Hepatic stellate cell (primary cell): ENCODE measurements around the gene ZNF681.
A peak's percentile ranks its signal among the peaks of the same experiment; 100 is the strongest.
"Not testable (repeated sequence)": the region's sequence is repeated elsewhere in the genome, so short reads cannot be mapped to it uniquely, and the experiment has no call there.

Experiments used
- DNase-seq: peaks from one replicate; pipeline ENCODE4 v3.0.0; 2011; ENCODE audit warnings: low spot score

ZNF681 gene

DNA sequence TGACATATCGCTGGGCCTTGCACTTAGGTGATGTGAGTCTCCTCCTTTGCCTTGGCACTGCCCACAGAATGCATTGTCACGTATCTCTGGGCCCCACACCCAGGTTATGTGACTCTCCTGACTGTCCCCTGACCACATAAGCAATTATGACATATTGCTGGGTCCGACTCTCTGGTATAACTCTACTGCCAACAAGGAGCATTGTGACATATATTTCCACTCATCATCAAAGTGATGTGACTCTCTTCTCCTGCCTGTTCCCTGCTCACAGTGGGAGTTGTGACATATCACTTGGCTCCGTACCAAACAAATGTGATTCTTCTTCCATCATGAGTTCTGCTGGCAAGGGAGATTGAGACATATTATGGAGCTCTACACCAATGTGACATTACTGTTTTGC, 15.4 kb upstream of the ZNF681 start:
- DNase-seq: no peak

DNA sequence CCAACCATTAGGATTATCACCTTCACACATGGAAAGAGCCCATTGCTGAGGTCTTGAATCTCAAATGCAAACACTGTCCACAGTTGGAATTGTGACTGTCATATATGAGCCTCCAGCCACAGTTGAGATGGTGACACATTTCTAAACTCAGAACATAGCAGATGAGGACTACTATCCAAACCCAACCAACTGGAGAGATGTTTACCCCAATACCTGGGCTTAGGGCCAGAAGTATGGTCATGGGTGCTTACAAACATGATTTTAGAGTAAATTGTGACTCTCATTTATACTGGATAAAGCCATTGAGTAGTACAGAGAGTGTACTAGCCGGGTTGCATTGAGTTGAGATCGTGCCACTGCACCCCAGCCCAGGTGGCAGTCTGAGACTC, 14.0 kb upstream of the ZNF681 start:
- no peak for DNase-seq

DNA sequence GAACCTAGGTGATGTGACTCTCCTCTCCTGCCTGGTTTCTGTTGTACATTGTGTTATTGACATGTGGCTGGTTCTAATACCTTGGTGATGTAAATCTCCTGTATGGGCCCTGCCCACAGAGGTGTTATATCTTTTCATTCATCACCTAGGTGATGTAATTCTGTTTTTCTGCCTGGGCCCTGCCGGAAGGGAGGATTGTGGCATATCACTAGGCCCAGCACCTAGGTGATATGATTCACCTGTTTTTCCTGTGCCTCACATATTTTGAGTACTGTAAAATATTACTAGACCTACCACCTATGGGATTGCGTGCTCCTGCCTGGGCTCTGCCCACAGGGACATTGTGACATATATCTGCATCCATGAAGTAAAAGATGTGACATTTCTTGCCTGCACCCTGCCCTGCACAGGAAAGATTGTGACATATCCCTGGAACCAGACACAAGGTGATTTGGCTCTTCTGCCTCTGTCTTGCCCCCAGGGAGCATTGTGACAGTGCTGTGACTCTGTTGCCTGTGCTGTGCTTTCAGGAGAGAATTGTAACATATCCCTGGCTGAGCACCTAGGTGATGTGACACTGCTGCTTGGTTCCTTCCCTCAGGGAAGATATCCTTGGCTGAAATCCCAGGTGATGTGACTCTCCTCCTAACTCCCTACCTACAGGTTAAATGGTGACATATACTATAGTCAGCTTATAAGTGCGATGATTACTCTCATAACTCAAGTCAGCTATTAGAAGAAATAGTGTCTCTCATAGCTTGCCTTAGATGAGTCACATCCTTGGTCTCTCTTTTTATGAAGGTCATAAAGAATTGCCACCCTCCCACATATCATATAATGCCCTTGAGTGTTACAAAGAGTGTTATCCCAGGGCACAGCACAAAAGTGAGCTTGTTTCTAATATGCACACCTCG, 13.3 kb upstream of the ZNF681 start:
- DNase-seq: no peak

DNA sequence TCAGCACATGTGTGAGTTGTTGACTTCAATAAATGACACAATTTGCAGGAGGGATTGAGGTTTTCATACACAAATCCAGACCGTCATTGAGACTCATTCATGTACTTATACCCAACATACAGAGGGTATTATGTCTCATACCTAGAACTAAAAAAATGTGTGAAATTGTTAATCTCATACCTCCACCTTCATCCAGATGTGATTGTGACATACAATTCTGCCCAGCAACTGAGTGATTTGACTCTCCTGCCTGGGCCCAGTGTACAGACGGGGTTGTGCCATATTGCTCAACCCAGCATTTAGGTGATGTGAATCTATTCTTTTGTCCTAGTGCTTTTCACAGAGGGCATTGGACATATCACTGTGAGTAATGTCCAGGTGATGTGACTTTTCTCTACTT, 12.6 kb upstream of the ZNF681 start:
- DNase-seq: no peak

DNA sequence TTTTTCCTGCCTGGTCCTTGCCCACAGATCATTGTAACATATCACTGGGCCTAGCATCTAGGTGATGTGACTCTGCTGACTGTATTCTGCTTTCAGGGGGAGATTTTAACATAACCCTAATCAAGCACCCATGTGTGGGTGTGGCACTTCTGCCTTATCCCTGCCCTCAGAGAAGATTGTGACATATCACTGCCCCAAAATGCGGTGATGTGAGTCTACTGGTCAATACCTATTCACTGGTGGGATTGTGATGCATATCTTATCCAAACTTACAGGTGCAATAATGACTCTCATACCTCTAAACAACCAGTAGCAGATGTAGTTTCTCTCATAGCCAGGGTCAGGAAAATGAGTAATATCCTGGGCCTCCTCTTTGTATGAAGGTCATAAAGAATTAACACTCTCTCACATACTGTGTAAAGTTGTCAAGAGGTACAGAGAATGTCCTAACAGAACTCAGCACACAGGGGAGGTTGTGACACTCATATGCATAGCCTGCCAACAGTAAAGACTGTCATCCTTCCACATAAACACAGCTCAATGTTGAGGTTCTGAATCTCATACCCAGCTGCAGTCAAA, 12.1 kb upstream of the ZNF681 start:
- no peak for DNase-seq

DNA sequence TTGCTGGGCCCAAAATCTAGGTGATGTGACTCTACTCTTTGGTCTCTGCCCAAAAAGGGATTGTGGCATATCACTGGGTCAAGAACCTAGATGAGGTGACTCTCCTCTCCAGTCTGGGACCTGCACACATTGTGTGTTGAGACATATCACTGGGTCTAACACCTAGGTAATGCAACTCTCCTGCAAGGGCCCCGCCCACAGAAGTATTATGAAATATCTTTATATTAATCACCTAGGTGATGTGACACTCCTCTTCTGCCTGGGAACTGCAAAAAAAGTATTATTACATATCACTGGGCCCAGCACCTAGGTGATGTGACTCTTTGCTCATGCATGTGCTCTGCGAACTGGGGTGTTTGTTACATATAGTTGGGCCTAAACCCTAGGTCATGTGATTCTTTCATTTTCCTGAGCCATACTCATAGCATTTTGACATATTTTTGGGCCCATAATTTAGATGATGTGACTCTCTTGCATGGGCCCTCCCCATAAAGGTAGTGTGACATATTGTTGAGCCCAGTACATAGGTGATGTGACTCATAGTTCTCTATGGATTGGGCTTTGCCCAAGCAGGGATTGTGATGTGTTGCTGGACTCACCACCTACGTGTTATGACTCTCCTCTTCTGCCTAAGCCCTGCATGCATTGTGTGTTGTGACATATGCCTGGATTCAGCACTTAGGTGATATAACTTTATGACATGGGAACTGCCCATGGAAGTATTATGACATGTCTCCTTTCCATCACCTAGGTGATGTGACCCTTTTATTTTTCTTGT, 11.2 kb upstream of the ZNF681 start:
- DNase-seq: no peak

DNA sequence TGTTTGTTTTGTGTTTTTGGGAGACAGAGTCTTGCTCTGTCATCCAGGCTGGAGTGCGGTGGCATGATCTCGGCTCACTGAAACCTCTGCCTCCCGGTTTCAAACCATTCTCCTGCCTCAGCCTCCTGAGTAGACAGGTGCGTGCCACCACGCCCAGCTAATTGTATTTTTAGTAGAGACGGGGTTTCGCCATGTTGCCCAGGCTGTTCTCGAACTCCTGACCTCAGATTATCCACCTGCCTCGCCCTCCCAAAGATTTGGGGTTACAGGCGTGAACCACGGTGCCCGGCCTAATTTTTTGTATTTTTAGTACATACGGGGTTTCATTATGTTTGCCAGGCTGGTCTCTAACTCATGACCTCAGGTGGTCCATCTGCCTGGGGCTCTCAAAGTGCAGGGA, 8.3 kb upstream of the ZNF681 start:
- DNase-seq: no peak

DNA sequence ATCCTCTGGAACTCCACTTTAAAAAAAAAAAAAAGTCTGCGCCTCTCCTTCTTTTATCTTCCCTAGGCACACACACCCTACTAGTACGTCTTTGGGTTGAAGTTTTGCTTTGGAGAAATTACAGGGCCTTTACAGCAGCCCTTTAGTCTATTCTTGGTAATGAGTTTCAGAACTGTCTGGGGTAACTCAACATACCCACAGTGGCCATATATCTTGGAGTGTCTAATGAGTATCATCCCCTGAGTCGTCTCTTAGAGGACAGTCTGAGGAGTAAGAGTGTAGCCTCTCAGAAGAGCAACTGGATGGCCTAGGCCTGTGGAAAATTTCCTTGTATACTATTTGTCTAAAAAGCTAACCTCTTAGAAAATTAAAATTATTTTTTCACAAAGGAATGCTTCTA, 6.1 kb upstream of the ZNF681 start:
- DNase-seq: no peak

DNA sequence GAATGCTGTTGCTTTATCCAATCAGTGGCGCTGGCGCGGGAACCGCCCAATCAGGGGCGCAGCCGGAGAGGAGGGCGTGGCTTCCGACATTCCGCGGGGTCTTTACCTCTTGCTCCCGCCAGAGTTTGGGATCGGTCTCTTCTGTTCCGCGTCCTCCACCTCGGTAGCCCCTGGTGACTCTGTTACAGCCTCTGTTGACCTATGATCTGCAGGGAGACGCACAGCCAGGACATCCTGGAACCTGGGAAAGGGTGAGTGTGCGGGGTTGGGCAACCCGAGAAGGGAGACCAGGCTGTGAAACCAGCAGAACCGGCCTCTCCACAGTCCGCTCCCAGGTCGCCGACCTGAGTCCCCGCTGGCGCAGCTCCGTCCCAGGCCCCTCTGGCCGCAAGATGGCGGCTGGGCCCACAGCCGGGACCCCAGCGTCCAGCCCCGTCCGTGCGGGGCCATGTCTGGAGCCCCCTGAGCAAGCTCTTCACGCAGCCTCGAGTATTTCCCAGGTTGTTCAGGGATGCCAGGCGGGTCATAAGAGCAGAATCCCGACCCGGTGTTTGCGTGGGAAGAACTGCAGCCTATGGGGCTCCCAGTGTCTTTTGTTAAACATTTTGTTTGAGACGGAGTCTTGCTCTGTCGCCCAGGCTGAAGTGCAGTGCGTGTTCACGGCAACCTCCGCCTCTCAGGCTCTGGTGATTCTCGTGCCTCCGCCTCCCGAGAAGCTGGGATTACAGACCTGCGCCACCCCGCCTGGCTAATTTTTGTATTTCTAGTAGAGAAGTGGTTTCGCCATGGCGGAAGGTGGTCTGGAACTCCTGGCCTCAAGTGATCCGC, 4.4 kb upstream of the ZNF681 start:
- DNase-seq: peak; percentile 67

DNA sequence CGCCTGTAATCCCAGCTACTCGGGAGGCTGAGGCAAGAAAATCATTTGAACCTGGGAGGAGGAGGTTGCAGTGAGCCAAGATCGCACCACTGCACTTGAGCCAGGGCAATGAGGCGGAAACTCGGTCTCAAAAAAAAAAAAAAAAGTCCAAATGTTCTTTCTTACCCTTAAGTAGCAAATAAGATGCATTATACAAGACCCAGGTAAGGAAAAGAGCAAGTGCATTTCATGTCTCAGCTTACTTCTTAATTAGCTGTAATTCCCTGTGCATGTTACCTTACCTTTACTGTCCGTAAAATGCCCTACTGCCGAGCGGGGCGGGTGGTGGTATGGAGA, 3.8 kb upstream of the ZNF681 start:
- DNase-seq: no peak

DNA sequence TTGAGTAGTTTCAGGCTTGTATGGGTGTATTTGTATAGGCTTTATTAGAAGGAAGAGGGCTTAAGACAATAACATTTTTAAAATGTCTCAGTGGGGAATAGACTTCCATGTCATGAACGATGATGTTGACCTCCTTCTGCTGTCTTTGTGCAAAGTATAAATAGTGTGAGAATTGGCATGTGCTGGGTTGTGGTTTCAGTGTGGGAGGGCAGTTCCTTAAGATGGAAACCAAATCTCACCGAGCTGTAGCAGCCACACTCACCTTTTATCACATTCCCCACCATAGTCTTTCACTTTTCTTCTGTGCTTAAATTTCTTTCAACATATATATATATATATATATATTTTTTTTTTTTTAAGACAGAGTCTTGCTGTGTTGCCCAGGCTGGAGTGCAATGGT, 1.6 kb upstream of the ZNF681 start:
- DNase-seq: not testable (repeated sequence)

DNA sequence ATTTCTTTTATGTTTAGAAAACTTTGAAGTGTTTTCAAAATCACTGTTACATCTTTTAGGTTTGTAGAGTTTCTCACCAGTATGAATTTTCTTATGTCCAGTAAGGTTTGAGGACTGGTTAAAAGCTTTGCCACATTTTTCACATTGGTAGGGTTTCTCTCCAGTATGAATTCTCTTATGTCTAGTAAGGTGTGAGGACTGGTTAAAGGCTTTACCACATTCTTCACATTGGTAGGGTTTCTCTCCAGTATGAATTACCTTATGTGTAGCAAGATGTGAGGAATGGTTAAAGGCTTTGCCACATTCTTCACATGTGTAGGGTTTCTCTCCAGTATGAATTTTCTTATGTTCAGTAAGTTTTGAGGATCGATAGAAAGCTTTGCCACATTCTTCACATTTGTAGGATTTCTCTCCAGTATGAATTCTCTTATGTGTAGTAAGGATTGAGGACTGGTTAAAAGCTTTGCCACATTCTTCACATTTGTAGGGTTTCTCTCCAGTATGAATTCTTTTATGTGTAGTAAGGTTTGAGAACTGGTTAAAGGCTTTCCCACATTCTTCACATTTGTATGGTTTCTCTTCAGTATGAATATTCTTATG, 15.0 kb downstream of the ZNF681 start:
- not testable (repeated sequence) for DNase-seq

DNA sequence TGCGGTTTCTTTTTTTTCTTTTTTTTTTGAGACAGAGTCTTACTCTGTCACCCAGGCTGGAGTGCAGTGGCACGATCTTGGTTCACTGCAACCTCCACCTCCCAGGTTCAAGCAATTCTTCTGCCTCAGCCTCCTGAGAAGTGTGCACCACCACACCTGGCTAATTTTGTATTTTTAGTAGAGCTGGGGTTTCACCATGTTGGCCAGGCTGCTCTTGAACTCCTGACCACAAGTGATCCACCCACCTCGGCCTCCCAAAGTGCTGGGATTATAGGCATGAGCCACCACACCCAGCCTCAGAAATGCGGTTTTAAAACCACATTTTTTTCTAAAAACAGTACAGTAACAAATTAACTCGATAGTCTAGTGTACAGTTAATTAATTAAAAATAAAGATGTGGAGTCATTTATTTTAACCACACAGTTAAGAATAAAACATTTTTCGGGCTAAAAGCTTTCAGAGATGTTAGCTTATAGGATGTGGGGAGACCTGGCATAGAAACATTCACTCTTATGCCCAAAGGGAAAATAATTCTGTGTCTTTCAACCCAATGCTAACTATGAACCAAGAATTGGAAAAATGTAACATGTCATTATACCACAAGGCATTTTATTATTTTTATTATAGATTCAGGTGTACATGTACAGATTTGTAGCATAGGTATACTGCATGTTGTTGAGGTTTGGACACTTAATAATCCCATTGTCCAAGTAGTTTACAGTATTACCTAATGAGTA, 27.8 kb downstream of the ZNF681 start:
- not testable (repeated sequence) for DNase-seq

DNA sequence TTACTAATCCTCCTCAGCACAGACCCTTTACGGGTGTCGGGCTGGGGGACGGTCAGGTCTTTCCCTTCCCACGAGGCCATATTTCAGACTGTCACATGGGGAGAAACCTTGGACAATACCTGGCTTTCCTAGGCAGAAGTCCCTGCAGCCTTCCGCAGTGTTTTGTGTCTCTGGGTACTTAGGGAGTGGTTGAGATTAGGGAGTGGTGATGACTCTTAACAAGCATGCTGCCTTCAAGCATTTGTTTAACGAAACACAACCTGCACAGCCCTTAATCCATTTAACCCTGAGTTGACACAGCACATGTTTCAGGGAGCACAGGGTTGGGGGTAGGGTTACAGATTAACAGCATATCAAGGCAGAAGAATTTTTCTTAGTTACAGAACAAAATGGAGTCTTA, 34.5 kb downstream of the ZNF681 start:
- DNase-seq: not testable (repeated sequence)

DNA sequence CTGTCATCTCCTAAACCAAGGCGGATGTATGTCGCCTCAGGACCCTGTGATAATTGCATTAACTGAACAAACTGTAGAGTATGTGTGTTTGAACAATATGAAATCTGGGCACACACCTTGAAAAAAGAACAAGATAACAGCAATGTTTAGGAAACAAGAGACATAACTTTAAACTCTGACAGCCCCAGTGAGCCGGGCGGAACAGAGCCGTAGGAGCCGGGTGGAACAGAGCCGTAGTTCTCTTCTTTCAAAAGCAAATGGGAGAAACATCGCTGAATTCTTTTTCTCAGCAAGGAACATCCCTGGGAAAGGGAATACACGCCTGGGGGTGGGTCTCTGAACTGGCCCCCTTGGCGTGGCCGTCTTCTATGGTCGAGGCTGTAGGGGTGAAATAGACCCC, 39.9 kb downstream of the ZNF681 start:
- no peak for DNase-seq

DNA sequence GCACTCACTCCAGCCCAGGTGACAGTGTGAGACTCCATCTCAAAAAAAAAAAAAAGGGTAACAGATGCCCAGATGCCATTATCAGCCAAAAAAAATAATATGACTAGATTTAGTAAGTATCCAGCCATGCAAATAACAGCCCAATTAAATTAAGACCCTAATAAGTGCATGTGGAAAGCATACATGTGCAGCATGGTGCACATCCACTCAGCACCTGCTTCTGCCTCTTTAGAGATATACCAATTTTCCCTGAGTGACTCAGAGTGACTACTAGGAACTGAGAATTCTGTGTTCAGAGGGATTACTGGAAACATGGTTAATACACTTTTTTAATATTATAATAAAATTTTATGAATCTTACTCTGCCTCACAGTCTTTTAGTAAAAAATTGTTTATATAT, 41.9 kb downstream of the ZNF681 start:
- DNase-seq: no peak

DNA sequence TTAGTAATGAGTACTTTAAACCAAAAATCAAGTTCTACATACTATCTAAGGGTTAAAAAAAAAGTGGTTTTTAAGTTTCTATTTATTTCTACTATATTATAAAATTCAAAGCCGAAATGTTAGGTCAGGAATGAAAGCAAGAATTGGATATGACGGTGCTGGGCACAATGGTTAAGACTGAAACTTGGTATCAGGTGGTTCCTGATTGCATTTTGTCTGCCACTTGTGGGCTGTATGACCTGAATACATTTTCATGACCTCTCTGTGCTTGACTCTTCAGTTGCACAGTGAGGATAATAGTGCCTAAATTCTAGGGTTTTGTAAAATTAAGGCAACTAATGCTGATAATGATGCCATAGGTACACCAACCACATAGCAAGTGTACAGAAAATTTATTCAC, 49.3 kb downstream of the ZNF681 start:
- DNase-seq: no peak

DNA sequence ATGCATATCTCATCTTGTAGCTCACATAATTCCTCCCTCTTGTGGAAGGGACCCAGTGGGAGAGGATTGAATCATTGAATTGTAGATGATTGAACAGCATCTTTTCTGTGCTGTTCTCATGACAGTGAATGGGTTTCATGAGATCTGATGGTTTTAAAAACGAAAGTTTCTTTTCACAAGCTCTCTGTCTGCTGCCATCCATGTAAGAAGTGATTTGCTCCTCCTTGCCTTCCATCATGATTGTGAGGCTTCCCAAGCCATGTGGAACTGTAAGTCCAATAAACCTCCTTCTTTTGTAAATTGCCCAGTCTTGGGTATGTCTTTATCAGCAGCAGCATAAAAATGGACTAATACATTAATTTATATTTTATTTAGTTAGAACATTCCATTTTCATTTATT, 52.0 kb downstream of the ZNF681 start:
- no peak for DNase-seq

DNA sequence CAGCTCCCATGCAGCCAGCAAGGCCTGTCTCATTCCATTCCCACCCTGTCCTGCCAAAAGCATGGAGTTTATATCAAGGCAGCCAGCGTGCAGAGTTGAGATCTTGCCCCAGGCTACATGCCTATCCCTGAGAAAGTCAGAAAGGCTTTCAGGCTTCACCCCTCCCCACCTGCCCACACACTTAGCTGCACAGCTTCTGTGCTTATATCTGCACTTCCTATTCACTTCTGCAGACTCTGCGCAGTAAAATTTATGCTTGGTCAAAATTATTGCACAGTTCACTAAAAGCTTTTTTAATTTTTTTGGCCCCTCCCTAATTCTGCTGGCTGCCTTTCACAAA, 59.2 kb downstream of the ZNF681 start:
- no peak for DNase-seq

DNA sequence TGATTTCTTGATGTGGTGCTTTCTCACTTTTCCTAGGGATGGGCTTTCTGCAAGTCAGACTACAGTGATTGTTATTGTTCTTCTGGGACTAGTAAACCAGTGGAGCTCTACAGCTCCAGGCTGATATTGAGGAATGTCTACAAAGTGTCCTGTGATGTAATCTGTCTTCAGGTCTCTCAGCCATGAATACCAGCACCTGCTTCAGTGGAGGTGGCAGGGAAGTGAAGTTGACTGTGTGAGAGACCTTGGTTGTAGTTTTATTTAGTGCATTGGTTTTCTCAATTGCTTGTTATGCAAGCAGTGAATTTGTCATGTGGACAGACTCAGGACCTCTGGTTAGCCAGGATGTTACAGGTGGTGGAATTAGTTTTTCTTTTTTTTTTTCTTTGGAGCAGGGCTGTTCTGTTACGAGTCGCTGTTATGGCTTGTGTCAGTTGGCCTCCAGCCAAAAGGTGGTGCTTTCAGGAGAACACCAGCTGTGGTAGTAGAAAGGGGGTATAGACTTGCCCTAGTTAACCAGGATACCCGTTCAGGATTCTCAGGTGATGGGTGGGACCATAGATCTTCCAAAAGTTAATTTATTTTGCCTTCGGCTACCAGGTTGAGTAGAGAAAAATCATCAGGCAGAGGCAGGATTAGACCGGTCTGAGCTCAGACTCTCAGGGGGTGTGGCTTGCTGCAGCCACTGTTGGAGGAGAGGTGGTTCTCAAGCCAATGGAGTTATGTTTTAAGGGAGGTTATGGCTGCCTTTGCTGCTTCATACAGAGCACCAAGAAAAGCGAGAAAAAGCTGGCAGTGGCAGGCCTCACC, 59.8 kb downstream of the ZNF681 start:
- DNase-seq: no peak
